ENCODE measurements around the gene PLXNA2.

DNA sequence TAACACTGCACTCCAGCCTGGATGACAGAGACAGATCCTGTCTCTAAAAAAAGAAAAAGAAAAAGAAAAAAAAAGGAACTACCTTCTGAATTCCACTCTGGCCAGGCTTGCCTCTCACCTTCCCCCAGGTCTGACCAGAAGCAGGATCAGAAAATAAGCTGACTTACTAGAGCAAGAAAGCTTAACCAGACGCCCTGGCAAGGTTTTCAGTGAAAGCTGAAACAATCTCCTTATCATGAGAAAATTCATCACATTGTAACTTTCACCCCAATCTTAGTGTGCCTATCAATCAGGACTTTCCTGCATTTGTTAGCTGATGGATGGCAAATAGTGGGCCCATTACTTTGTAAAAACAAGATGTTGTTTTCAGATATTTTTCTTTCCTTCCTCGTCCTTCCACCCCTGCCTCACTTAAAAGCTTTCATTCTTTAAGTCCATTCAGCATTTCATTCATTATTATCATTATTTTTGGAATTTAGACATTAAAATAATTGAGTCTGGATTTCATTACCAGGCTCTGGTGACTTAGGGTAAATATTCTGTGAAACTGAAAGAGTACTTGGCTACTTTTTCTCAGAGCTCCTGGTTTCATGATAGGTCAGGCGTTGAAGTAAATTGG lies 236.8 kb downstream of the PLXNA2 start:
- TF ChIP-seq, protein P1, sequence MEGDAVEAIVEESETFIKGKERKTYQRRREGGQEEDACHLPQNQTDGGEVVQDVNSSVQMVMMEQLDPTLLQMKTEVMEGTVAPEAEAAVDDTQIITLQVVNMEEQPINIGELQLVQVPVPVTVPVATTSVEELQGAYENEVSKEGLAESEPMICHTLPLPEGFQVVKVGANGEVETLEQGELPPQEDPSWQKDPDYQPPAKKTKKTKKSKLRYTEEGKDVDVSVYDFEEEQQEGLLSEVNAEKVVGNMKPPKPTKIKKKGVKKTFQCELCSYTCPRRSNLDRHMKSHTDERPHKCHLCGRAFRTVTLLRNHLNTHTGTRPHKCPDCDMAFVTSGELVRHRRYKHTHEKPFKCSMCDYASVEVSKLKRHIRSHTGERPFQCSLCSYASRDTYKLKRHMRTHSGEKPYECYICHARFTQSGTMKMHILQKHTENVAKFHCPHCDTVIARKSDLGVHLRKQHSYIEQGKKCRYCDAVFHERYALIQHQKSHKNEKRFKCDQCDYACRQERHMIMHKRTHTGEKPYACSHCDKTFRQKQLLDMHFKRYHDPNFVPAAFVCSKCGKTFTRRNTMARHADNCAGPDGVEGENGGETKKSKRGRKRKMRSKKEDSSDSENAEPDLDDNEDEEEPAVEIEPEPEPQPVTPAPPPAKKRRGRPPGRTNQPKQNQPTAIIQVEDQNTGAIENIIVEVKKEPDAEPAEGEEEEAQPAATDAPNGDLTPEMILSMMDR (IDR thresholded peaks at IDR 0.05): no peak
- TF ChIP-seq POLR2A (IDR thresholded peaks at IDR 0.05; ENCODE audit: low read depth): no peak
- TF ChIP-seq POLR2AphosphoS5 (IDR thresholded peaks at IDR 0.05): no peak
